ENCODE results near the gene ZFP92. TPM values are rescaled to one million over a fixed set of nuclear protein-coding genes. Genes with fewer than 3 reads are reported as not detected.

Gene ZFP92
- total and polyA plus RNA-seq, 5 donors = 0.32 to 1.6 (median 0.65) TPM

- intact Hi-C loops (cut with DNase I) = no loop called here
- H3K4me1 ChIP-seq (ENCODE audit: control insufficient read depth, insufficient read depth, low read length) = no peaks in the 10 kb centered on the region
- H3K27ac ChIP-seq (ENCODE audit: low read length) = no peak overlapping the region
- H3K4me3 ChIP-seq (ENCODE audit: low read length) = no peak overlapping the region
- no peaks in the 10 kb centered on the region for H3K27me3 ChIP-seq (ENCODE audit: control insufficient read depth, insufficient read depth)
- H3K9me3 ChIP-seq (ENCODE audit: control insufficient read depth, low read length) = no peaks in the 10 kb centered on the region
- ATAC-seq (no peak), DNase-seq (no peak)
- WGBS = 84% methylated on average over 4 of the region's 4 CpGs
These were observed 48.7 kb downstream of the ZFP92 start for GRCh38 chrX:153459986-153460385.

GRCh38 chrX:153460826-153461225 is 49.6 kb downstream of the ZFP92 start:
- no peak overlapping the region for H3K4me3 ChIP-seq (ENCODE audit: low read length)
- peak; percentile 34 to 45 for ATAC-seq
- peak; percentile 44 to 75 (median 74) for DNase-seq
- H3K9me3 ChIP-seq (ENCODE audit: control insufficient read depth, low read length) = no peaks in the 10 kb centered on the region
- intact Hi-C loops (cut with DNase I) = no loop called here
- no peaks in the 10 kb centered on the region for H3K4me1 ChIP-seq (ENCODE audit: control insufficient read depth, insufficient read depth, low read length)
- H3K27ac ChIP-seq (ENCODE audit: low read length) = no peak overlapping the region
- WGBS = 43% methylated on average over 7 of the region's 7 CpGs
- H3K27me3 ChIP-seq (ENCODE audit: control insufficient read depth, insufficient read depth) = no peaks in the 10 kb centered on the region

Other genes with a start within 250 kb of the ZFP92 start
- gene MAGEA1, start 232.2 kb upstream of the ZFP92 start, total RNA-seq = not detected
- gene MAGEA1, start 232.2 kb upstream of the ZFP92 start, polyA plus RNA-seq = not detected
- not detected for gene PNMA6F, start 89.7 kb upstream of the ZFP92 start, total RNA-seq
- gene PNMA6F, start 89.7 kb upstream of the ZFP92 start, polyA plus RNA-seq = not detected
- gene ZNF275, start 77.3 kb upstream of the ZFP92 start, total RNA-seq = 1 to 10 TPM; 5.2 to 7.5 (median 6.3) TPM
- gene ZNF275, start 77.3 kb upstream of the ZFP92 start, polyA plus RNA-seq = 2.7 TPM
- not detected for gene PNMA6E, start 10.1 kb upstream of the ZFP92 start, total RNA-seq
- gene PNMA6E, start 10.1 kb upstream of the ZFP92 start, polyA plus RNA-seq = not detected
- under 1 TPM in 2 of 4 donors, not detected in 2; 0.28 to 0.91 TPM for gene TREX2, start 34.6 kb downstream of the ZFP92 start, total RNA-seq
- gene TREX2, start 34.6 kb downstream of the ZFP92 start, polyA plus RNA-seq = 0.48 TPM
- gene HAUS7, start 59.1 kb downstream of the ZFP92 start, total RNA-seq = 10 to 100 TPM; 14.5 to 18.3 (median 16.8) TPM
- gene HAUS7, start 59.1 kb downstream of the ZFP92 start, polyA plus RNA-seq = 17.3 TPM
- gene BGN, start 83.5 kb downstream of the ZFP92 start, total RNA-seq = 100 to 1,000 TPM; 173 to 244 (median 206) TPM
- gene BGN, start 83.5 kb downstream of the ZFP92 start, polyA plus RNA-seq = 167 TPM
- not detected for gene ATP2B3, start 106.2 kb downstream of the ZFP92 start, total RNA-seq
- under 0.01 TPM for gene ATP2B3, start 106.2 kb downstream of the ZFP92 start, polyA plus RNA-seq
- 10 to 100 TPM; 24.4 to 32.9 (median 30.6) TPM for gene CCNQ, start 187.7 kb downstream of the ZFP92 start, total RNA-seq
- gene CCNQ, start 187.7 kb downstream of the ZFP92 start, polyA plus RNA-seq = 55.0 TPM
- gene DUSP9, start 235.7 kb downstream of the ZFP92 start, total RNA-seq = under 1 TPM in 1 of 4 donors, not detected in 3; 0.14 TPM
- not detected for gene DUSP9, start 235.7 kb downstream of the ZFP92 start, polyA plus RNA-seq

Measured in right cardiac atrium (tissue), 5 donors.